Neural cell (in vitro differentiated cells): ENCODE measurements around the gene ZNF460.
"Not testable (repeated sequence)": the region's sequence is repeated elsewhere in the genome, so short reads cannot be mapped to it uniquely, and the experiment has no call there.

Source experiments
- EP300 ChIP-seq: fragments of 450-650 bp; conservative IDR thresholded peaks from 2 replicates; pipeline ENCODE4 v1.6.1; 2014; ENCODE audit warnings: antibody characterized with exemption, mild to moderate bottlenecking, moderate library complexity; ENCODE audit not compliant: poor library complexity, severe bottlenecking
- EZH2 ChIP-seq: fragments of 200-600, 300-800 bp; shearing (Covaris generic), sonication (generic); IDR thresholded peaks from 2 replicates; pipeline ENCODE4 v1.6.1; 2014; ENCODE audit warnings: antibody characterized with exemption, low read length, borderline replicate concordance, mild to moderate bottlenecking; ENCODE audit not compliant: insufficient read depth, poor library complexity, severe bottlenecking
- MXI1 ChIP-seq: fragments of 450-650 bp; conservative IDR thresholded peaks from 2 replicates; pipeline ENCODE4 v1.6.1; 2014; ENCODE audit warnings: antibody characterized with exemption, mild to moderate bottlenecking; ENCODE audit not compliant: poor library complexity, severe bottlenecking
- POLR2AphosphoS5 ChIP-seq: IDR thresholded peaks from 2 replicates; pipeline ENCODE4 v1.6.1; 2012
- RAD21 ChIP-seq: fragments of 450-650 bp; conservative IDR thresholded peaks from 2 replicates; pipeline ENCODE4 v1.6.1; 2014; ENCODE audit warnings: antibody characterized with exemption, mild to moderate bottlenecking, moderate library complexity
- REST ChIP-seq: IDR thresholded peaks from 2 replicates; pipeline ENCODE4 v1.6.1; 2012; ENCODE audit warnings: borderline replicate concordance
- SMC3 ChIP-seq: fragments of 450-650 bp; conservative IDR thresholded peaks from 2 replicates; pipeline ENCODE4 v1.6.1; 2014; ENCODE audit warnings: antibody characterized with exemption, mild to moderate bottlenecking, moderate library complexity; ENCODE audit not compliant: poor library complexity
- TAF1 ChIP-seq: IDR thresholded peaks from 2 replicates; pipeline ENCODE4 v1.6.1; 2012; ENCODE audit warnings: low read depth
- TF ChIP-seq, protein P1 (sequence below): fragments of 450-650 bp; IDR thresholded peaks from 2 replicates; pipeline ENCODE4 v1.5.1; 2014; ENCODE audit warnings: antibody characterized with exemption, mild to moderate bottlenecking, moderate library complexity; ENCODE audit not compliant: poor library complexity, severe bottlenecking

DNA sequence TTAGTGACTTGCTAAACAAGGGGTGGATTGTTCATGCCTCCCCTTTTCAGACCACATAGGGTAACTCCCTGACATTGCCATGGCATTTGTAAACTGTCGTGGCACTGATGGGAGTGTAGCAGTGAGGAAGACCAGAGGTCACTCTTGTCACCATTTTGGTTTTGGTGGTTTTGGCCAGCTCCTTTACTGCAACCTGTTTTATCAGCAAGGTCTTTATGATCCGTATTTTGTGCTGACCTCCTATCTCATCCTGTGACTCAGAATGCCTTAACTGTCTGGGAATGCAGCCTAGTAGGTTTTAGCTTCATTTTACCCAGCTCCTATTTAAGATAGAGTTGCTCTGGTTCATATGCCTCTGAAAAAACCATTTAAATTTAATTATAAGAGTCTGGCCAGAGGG is 1.8 kb upstream of the ZNF460 start:
- not testable (repeated sequence) for TF ChIP-seq EZH2, REST, POLR2AphosphoS5, SMC3, MXI1, EP300, RAD21, TAF1
- TF ChIP-seq, protein P1, sequence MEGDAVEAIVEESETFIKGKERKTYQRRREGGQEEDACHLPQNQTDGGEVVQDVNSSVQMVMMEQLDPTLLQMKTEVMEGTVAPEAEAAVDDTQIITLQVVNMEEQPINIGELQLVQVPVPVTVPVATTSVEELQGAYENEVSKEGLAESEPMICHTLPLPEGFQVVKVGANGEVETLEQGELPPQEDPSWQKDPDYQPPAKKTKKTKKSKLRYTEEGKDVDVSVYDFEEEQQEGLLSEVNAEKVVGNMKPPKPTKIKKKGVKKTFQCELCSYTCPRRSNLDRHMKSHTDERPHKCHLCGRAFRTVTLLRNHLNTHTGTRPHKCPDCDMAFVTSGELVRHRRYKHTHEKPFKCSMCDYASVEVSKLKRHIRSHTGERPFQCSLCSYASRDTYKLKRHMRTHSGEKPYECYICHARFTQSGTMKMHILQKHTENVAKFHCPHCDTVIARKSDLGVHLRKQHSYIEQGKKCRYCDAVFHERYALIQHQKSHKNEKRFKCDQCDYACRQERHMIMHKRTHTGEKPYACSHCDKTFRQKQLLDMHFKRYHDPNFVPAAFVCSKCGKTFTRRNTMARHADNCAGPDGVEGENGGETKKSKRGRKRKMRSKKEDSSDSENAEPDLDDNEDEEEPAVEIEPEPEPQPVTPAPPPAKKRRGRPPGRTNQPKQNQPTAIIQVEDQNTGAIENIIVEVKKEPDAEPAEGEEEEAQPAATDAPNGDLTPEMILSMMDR: not testable (repeated sequence)
